Dermis blood vessel endothelial cell (primary cell): ENCODE data around the gene ARF1. TPM values are rescaled to one million over a fixed set of nuclear protein-coding genes. Genes with fewer than 3 reads are reported as not detected.
A peak's percentile ranks its signal among the peaks of the same experiment; 100 is the strongest.

ENCODE experiments used
- DNase-seq: peaks from one replicate; pipeline ENCODE4 v3.0.0; 2010
- total RNA-seq: library from RNA; depleted of rRNA; stranded (reverse); fragments of >200 nt; gene quantifications from 2 replicates; pipeline ENCODE4 v1.2.3, GENCODE V29; 2014

The ARF1 gene
- total RNA-seq, 1 donor from 2014 or later = 264 TPM

GRCh38 chr1:228071839-228072657, 10.5 kb upstream of the ARF1 start:
- no peak for DNase-seq

GRCh38 chr1:228072658-228073043, 9.9 kb upstream of the ARF1 start:
- DNase-seq = no peak

- DNase-seq = no peak
Observed at GRCh38 chr1:228073061-228073856, 9.2 kb upstream of the ARF1 start.

GRCh38 chr1:228073857-228074545, 8.5 kb upstream of the ARF1 start:
- DNase-seq = peak; percentile 34

GRCh38 chr1:228074954-228075730, 7.4 kb upstream of the ARF1 start:
- no peak for DNase-seq

GRCh38 chr1:228075801-228076271, 6.7 kb upstream of the ARF1 start:
- DNase-seq = no peak

- no peak for DNase-seq
Observed at GRCh38 chr1:228076796-228077430, 5.6 kb upstream of the ARF1 start.

- DNase-seq = no peak
Observed at GRCh38 chr1:228077565-228078330, 4.8 kb upstream of the ARF1 start.

GRCh38 chr1:228079013-228079412, 3.5 kb upstream of the ARF1 start:
- DNase-seq = no peak

GRCh38 chr1:228079601-228080263, 2.8 kb upstream of the ARF1 start:
- no peak for DNase-seq

- no peak for DNase-seq
Observed at GRCh38 chr1:228081144-228081543, 1.4 kb upstream of the ARF1 start.

- peak; percentile 27 for DNase-seq
Observed at GRCh38 chr1:228081578-228082213, 812 bp upstream of the ARF1 start.

- peak; percentile 60 for DNase-seq
Observed at GRCh38 chr1:228082918-228083870, 686 bp downstream of the ARF1 start.

- DNase-seq = peak; percentile 51
Observed at GRCh38 chr1:228083871-228084278, 1.4 kb downstream of the ARF1 start.

GRCh38 chr1:228084325-228084724, 1.8 kb downstream of the ARF1 start:
- peak; percentile 37 for DNase-seq

- DNase-seq = no peak
Observed at GRCh38 chr1:228084797-228085196, 2.3 kb downstream of the ARF1 start.

GRCh38 chr1:228085287-228085951, 2.9 kb downstream of the ARF1 start:
- DNase-seq = peak; percentile 73

GRCh38 chr1:228087771-228088251, 5.3 kb downstream of the ARF1 start:
- peak; percentile 95 for DNase-seq
